Renal pelvis (tissue), 4 donors: ENCODE data around the gene ATN1. TPM values are rescaled to one million over a fixed set of nuclear protein-coding genes. Genes with fewer than 3 reads are reported as not detected.

ENCODE experiments used
- DNase-seq: peaks from one replicate; pipeline ENCODE4 v3.0.0-alpha.2; 2013
- polyA plus RNA-seq, 3 donors: library from polyadenylated mRNA; unstranded; fragments of 120-200 nt; gene quantifications; one replicate each; pipeline ENCODE4 v1.2.1, GENCODE V29; 2013; ENCODE audit not compliant: insufficient read length in 3 of 3

ATN1 gene
- polyA plus RNA-seq, 3 donors = 116 to 147 (median 131) TPM

- no peak for DNase-seq
Measured at GRCh38 chr12:6941267-6941666, 13.5 kb downstream of the ATN1 start.

DNA sequence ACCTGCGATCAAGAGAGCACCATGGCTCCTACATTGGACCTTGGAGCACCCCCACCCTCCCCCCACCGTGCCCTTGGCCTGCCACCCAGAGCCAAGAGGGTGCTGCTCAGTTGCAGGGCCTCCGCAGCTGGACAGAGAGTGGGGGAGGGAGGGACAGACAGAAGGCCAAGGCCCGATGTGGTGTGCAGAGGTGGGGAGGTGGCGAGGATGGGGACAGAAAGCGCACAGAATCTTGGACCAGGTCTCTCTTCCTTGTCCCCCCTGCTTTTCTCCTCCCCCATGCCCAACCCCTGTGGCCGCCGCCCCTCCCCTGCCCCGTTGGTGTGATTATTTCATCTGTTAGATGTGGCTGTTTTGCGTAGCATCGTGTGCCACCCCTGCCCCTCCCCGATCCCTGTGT, 14.0 kb downstream of the ATN1 start:
- no peak for DNase-seq

GRCh38 chr12:6942331-6942665, 14.5 kb downstream of the ATN1 start:
- DNase-seq = no peak

GRCh38 chr12:6943389-6943721, 15.6 kb downstream of the ATN1 start:
- peak; percentile 92 for DNase-seq

- peak; percentile 92 for DNase-seq
Measured at GRCh38 chr12:6943722-6944380, 16.1 kb downstream of the ATN1 start, which contains the start of the genes C12orf57 and RNU7-1. C12orf57 (plus strand) TSS chr12:6944022; CDS start chr12:6944122, 100 bp downstream. RNU7-1 (plus strand) TSS chr12:6943816.

- DNase-seq = peak; percentile 94
Measured at GRCh38 chr12:6944381-6945186, 16.8 kb downstream of the ATN1 start.

DNA sequence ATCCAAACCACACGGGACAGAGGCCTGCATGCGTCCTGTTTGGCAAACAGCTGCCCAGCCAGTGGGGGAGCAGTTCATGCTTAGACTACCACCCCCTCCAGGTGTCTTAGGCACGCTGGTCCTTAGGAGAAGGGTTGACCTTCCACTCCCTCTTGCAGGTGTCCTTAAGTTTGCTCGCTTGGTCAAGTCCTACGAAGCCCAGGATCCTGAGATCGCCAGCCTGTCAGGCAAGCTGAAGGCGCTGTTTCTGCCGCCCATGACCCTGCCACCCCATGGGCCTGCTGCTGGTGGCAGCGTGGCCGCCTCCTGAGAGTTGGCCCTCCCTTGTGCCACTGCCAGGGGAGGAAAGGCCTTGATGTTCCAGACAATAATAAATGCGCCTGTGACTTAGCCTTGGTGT, 17.9 kb downstream of the ATN1 start:
- no peak for DNase-seq

GRCh38 chr12:6946033-6946919, 18.5 kb downstream of the ATN1 start:
- peak; percentile 90 for DNase-seq

- no peak for DNase-seq
Measured at GRCh38 chr12:6946920-6947374, 19.2 kb downstream of the ATN1 start.

- DNase-seq = no peak
Measured at GRCh38 chr12:6947615-6948014, 19.9 kb downstream of the ATN1 start.

DNA sequence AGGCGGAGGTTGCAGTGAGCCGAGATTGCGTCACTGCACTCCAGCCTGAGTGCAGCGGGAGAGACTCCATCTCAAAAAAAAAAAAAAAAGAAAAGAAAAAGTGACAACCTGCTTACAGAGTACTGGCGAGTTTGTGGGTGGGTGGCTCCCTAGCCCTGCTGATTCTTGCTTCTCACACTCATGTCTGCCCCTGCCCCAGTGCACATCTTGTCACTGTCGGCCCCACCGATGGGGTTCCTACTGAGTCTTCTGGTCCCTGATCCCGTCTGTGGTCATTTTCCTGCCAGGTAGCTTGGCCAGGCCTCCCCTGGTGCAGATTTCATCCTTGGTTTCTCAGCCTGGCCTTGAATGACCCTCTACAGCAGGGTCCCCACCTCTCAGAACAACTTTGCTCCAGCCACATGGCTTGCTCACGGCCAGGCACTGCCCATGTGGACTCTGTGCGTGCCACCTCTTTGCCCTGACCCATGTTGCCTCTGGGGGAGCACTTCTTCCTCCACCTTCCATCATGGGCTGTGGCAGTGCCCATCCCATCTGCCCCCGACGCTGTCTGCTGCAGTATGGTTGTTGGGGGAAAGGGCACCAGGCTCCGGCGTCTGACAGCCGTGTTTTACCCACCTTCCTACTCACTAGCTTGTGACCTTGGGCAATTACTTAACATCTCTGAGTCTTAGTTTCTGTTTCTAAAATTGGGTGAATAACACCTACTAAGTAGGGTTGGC, 21.3 kb downstream of the ATN1 start:
- DNase-seq = no peak

- no peak for DNase-seq
Measured at GRCh38 chr12:6950401-6950801, 22.6 kb downstream of the ATN1 start.

- DNase-seq = no peak
Measured at GRCh38 chr12:6950811-6951540, 23.2 kb downstream of the ATN1 start, which contains the start of gene PTPN6. PTPN6 (plus strand) TSS chr12:6951356; CDS start chr12:6951513, 157 bp downstream.

DNA sequence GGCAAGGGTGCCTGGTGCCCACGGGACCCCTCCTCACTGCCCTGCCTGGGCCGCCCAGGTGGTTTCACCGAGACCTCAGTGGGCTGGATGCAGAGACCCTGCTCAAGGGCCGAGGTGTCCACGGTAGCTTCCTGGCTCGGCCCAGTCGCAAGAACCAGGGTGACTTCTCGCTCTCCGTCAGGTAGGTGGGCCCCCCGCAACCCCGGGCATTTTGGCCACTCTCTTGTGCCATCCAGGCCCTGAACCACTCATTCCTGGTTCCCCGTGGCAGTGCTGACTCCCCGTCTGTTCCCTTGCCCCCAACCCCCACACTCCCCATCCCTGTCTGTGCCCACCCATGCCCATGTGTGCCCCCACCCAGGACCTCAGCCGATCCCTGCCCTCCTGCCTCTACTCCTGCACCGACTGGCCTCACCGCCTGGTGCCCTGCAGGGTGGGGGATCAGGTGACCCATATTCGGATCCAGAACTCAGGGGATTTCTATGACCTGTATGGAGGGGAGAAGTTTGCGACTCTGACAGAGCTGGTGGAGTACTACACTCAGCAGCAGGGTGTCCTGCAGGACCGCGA, 23.9 kb downstream of the ATN1 start:
- no peak for DNase-seq

GRCh38 chr12:6952121-6952862, 24.5 kb downstream of the ATN1 start:
- DNase-seq = no peak

DNA sequence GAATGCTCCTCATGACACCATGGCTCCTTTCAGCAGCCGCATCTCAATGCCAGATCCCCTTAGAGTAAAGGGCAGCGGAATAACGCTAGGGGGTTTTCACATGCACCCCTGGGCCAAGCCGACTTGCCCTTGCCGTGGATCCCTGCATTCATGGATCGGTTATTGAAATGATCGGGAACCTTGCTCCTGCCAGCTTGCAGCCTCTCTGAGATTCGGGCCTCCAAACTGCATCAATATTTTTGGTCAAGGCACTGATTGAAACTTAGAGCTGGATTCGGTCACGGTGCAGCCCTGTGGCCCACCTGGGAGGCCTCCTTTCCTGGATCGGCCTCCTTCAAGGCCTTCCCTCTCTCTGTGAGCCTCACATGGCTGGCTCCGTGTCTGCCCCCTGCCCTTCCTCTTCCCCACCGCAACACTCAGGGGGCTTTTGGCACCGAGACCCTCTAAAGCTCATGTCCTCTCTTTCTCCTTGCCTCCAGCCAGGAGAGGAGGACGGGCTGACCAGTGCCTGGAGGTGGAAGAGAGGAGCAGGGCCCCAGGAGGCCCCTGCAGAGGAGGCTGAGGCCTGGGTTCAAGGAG, 25.2 kb downstream of the ATN1 start:
- no peak for DNase-seq

DNA sequence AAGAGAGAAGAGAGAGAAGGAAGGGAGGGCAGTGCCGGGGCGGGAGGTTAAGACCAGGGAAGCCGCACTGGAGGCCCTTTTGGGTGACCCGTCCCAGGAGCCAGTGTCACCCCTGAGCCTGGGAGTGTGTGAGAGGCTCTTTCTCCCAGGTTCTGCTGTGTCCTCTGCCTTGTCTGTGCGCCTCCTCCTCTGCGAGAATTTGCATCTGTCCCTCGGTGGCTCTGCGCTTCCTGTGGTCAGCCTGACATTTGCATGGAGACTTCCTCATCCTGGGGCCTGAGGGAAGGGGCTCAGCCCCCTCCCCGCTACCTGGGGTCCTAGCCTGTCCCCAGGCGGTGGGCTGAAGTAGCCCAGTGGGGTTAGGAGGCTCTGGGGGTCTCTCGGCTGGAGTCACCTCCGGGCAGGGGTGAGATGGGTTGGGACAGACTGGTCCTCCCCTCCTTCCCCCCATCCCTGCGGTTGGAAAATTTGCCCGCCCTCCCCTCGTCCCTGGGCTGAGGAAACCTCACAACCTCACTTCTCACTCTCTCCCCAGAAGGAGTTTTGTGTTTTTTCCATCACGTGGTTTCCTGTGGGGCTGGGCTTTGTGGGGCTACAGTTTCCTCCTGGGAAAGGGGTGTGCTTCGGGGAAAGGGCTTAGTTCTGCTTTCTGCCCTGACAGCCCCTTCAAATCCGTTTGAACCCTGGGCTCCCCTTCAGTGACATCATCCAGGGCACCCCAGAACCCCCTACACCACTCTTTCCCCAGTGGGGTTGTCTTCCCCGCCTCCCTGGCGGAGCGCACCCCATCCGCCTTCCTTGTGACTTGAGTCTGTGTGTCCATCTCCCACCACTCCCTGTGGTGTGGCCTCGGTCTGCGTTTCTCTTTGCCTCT, 25.9 kb downstream of the ATN1 start:
- no peak for DNase-seq
